Type B pancreatic cell (in vitro differentiated cells): ENCODE measurements around the gene PYCARD. TPM values are rescaled to one million over a fixed set of nuclear protein-coding genes. Genes with fewer than 3 reads are reported as not detected.

Source experiments
- DNase-seq: peaks from one replicate; pipeline ENCODE4 v3.0.0; 2021; ENCODE audit warnings: mixed read lengths; ENCODE audit not compliant: unreplicated experiment; ENCODE audit errors: extremely low spot score
- H3K27ac Mint-ChIP-seq: 2 replicates; pipeline ENCODE4 v1.8.0; 2021; ENCODE audit warnings: mild to moderate bottlenecking, mixed read lengths
- H3K27me3 Mint-ChIP-seq: 2 replicates; pipeline ENCODE4 v1.8.0; 2021; ENCODE audit warnings: mixed read lengths
- H3K36me3 Mint-ChIP-seq: 2 replicates; pipeline ENCODE4 v1.8.0; 2021; ENCODE audit warnings: mixed read lengths
- H3K4me1 Mint-ChIP-seq: one replicate; pipeline ENCODE4 v1.8.0; 2021; ENCODE audit warnings: mixed read lengths; ENCODE audit not compliant: unreplicated experiment
- H3K4me3 Mint-ChIP-seq: 2 replicates; pipeline ENCODE4 v1.8.0; 2021; ENCODE audit warnings: mild to moderate bottlenecking, mixed read lengths
- H3K9me3 Mint-ChIP-seq: 2 replicates; pipeline ENCODE4 v1.8.0; 2021; ENCODE audit warnings: mixed read lengths
- total RNA-seq: library from RNA; stranded (reverse); gene quantifications from 2 replicates; pipeline ENCODE4 v1.2.1, GENCODE V29; 2021; ENCODE audit warnings: low replicate concordance
- TF ChIP-seq, protein P1 (sequence below): fragments of 200-600 bp; sonication (generic); conservative IDR thresholded peaks from 2 replicates; pipeline ENCODE4 v1.5.0; 2021; ENCODE audit warnings: antibody characterized with exemption, mild to moderate bottlenecking

The PYCARD gene
- total RNA-seq, 1 donor from 2014 or later: 8.2 TPM

DNA sequence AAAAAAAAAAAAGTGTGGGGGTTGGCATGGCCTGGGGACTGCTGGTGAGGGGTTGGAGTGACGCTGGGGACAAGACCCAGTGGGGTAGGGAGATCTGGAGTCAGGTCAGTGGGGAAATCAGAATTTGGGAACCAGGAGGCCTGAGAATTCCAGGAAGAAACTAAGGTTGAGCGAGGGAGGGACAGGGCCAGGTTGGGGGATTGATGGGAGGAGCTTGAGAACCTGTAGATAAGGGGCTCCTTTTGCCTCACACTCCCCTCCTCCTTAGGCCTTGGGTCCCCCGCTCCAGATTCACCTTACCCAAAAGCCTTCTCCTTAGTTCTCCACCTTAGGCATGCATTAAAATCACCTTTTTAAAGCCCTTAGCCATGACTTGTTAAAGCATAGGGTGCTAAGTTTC lies 22.6 kb upstream of the PYCARD start:
- no peak overlapping the region for H3K4me3 Mint-ChIP-seq
- TF ChIP-seq, protein P1, sequence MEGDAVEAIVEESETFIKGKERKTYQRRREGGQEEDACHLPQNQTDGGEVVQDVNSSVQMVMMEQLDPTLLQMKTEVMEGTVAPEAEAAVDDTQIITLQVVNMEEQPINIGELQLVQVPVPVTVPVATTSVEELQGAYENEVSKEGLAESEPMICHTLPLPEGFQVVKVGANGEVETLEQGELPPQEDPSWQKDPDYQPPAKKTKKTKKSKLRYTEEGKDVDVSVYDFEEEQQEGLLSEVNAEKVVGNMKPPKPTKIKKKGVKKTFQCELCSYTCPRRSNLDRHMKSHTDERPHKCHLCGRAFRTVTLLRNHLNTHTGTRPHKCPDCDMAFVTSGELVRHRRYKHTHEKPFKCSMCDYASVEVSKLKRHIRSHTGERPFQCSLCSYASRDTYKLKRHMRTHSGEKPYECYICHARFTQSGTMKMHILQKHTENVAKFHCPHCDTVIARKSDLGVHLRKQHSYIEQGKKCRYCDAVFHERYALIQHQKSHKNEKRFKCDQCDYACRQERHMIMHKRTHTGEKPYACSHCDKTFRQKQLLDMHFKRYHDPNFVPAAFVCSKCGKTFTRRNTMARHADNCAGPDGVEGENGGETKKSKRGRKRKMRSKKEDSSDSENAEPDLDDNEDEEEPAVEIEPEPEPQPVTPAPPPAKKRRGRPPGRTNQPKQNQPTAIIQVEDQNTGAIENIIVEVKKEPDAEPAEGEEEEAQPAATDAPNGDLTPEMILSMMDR: no peak
- H3K36me3 Mint-ChIP-seq: no peaks in the 10 kb centered on the region
- H3K9me3 Mint-ChIP-seq: no peaks in the 10 kb centered on the region
- peaks cover 23% of the 10 kb centered on the region for H3K27me3 Mint-ChIP-seq
- H3K4me1 Mint-ChIP-seq: no peaks in the 10 kb centered on the region
- no peak for DNase-seq
- no peak overlapping the region for H3K27ac Mint-ChIP-seq

DNA sequence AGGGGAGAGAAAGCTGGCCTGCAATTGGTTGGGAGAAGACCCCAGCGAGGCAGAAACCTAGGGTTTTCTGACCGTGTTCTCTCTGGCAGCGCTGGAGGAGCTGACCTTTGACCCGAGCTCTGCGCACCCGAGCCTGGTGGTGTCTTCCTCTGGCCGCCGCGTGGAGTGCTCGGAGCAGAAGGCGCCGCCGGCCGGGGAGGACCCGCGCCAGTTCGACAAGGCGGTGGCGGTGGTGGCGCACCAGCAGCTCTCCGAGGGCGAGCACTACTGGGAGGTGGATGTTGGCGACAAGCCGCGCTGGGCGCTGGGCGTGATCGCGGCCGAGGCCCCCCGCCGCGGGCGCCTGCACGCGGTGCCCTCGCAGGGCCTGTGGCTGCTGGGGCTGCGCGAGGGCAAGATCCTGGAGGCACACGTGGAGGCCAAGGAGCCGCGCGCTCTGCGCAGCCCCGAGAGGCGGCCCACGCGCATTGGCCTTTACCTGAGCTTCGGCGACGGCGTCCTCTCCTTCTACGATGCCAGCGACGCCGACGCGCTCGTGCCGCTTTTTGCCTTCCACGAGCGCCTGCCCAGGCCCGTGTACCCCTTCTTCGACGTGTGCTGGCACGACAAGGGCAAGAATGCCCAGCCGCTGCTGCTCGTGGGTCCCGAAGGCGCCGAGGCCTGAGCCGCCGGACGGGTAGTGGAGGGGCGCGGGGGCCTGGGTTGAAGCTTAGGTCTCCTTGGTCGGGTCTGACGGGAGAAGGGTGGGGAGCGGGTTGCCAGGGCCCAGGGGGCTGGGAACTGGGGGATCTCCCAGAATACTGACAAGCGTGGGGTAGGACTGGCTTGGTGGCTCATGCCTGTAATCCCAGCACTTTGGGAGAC lies 21.8 kb upstream of the PYCARD start:
- Mint-ChIP-seq H3K36me3 (no peaks in the 10 kb centered on the region), H3K4me1 (no peaks in the 10 kb centered on the region)

DNA sequence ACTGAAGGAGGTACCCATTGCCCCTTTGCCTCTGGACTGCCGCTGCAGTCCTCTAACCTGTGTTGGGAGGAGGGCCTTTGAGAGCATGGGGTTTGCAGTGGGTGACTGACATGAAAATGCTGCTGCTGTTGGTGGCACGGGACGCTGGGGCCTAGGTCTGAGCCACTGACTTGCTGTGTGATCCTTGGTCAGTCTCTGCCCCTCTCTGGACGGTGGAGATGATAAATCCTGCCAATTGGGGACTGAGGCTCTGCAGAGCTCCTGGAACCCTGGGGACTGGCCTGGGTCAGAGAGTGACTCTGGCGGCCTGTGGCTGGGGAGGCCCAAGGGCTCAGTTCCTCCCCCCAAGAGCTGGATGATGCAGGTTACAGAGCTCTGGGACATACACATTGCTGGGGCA lies 20.5 kb upstream of the PYCARD start:
- H3K4me3 Mint-ChIP-seq: no peak overlapping the region
- H3K9me3 Mint-ChIP-seq: no peaks in the 10 kb centered on the region
- no peak overlapping the region for H3K27ac Mint-ChIP-seq
- peaks cover 38% of the 10 kb centered on the region for H3K27me3 Mint-ChIP-seq
- no peaks in the 10 kb centered on the region for H3K36me3 Mint-ChIP-seq
- no peaks in the 10 kb centered on the region for H3K4me1 Mint-ChIP-seq
- DNase-seq: no peak
- TF ChIP-seq, protein P1: no peak

More for the DNA sequence above, 21.8 kb upstream of the PYCARD start:
- H3K4me3 Mint-ChIP-seq: no peak overlapping the region
- no peak overlapping the region for H3K27ac Mint-ChIP-seq
- TF ChIP-seq, protein P1: no peak
- H3K9me3 Mint-ChIP-seq: no peaks in the 10 kb centered on the region
- H3K27me3 Mint-ChIP-seq: peaks cover 29% of the 10 kb centered on the region
- DNase-seq: no peak

DNA sequence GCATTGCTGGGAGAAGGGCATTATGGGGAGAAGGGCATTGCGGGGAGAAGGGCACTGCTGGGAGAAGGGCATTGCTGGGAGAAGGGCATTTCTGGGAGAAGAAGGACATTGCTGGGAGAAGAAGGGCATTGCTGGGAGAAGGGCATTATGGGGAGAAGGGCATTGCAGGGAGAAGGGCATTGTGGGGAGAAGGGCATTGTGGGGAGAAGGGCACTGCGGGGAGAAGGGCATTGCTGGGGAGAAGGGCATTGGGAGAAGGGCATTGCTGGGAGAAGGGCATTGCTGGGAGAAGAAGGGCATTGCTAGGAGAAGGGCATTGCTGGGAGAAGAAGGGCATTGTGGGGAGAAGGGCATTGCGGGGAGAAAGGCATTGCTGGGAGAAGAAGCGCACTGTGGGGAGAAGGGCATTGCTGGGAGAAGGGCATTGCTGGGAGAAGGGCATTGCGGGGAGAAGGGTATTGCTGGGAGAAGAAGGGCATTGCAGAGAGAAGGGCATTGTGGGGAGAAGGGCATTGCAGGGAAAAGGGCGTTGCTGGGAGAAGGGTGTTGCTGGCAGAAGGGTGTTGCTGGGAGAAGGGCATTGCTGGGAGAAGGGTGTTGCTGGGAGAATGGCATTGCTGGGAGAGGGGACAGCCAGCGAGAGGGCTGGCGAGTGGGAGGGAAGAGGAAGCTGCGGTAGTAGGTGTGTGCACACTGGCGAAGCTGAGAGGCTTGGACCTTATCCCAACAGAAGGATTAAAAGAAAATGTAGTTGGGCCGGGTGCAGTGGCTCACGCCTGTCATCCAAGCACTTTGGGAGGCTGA lies 19.0 kb upstream of the PYCARD start:
- Mint-ChIP-seq H3K4me3 (no peak overlapping the region), H3K36me3 (no peaks in the 10 kb centered on the region), H3K4me1 (no peaks in the 10 kb centered on the region), H3K27ac (no peak overlapping the region), H3K9me3 (no peaks in the 10 kb centered on the region), H3K27me3 (peaks cover 52% of the 10 kb centered on the region)
- TF ChIP-seq, protein P1: no peak
- no peak for DNase-seq

DNA sequence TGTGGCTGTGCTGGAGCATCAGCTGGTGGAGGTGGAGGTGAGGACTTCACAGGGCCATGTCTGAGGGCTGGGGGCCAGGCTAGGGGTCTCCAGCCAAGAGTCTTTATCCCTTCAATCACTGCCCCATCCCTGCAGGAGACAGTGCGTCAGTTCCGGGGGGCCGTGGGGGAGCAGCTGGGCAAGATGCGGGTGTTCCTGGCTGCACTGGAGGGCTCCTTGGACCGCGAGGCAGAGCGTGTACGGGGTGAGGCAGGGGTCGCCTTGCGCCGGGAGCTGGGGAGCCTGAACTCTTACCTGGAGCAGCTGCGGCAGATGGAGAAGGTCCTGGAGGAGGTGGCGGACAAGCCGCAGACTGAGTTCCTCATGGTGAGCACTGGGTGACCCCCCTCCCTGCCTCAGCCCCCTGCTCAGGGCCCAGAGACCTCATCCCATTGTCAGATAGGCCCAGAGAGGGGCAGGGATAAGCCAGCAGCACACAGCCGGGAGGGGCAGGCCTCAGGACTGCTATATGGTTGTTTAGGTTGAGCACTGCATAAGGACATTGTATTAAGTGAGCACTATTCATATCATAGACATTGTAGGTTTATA lies 16.7 kb upstream of the PYCARD start:
- Mint-ChIP-seq H3K27ac (no peak overlapping the region), H3K27me3 (peaks cover 71% of the 10 kb centered on the region), H3K4me3 (no peak overlapping the region), H3K4me1 (peaks cover 3% of the 10 kb centered on the region), H3K9me3 (no peaks in the 10 kb centered on the region), H3K36me3 (no peaks in the 10 kb centered on the region)
- DNase-seq: no peak
- TF ChIP-seq, protein P1: no peak
